Right kidney (tissue), 1 donor: ENCODE data around the gene ELN.
A peak's percentile ranks its signal among the peaks of the same experiment; 100 is the strongest.

Experiments
- DNase-seq: peaks from one replicate; pipeline ENCODE4 v3.0.0-alpha.2; 2016

The ELN gene

DNA sequence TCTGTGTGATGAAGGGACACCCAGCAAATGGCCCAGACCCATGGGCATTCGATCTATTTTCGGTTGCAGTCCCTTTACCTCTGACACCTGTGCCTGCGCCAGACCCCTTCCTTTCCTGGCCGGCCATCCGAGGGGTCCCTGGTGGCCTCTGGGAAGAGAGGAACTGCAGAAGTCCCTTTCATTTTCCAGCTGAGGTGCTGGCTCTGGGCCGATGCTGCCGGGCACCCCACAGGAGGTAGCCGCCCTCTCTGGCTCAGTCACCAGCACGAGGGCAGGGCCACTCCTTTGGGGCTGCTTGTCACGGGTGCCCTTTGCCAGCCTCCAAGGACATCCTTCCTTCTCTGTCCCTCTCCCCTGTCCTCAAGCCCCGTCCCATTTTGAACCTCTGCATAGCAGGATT is 4.2 kb upstream of the ELN start:
- no peak for DNase-seq

DNA sequence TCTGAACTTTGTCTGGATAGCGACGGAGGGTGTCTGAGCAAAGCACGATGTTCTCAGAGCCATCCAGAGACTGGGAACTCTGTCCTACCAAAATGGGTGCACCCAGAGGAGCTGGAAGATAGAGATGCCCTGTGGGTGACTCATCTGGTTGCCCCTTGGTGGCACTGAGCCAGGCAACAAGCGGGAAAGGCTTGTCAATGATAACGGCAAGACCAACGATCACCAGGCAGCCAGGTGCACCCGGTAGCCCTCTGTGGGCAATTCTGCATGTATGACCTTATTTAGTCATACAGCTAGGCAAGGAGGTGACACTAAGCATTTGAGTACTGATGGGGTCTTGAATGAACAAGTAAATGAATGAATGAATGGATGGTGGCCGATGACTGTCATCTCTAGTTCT is 2.8 kb upstream of the ELN start:
- no peak for DNase-seq

DNA sequence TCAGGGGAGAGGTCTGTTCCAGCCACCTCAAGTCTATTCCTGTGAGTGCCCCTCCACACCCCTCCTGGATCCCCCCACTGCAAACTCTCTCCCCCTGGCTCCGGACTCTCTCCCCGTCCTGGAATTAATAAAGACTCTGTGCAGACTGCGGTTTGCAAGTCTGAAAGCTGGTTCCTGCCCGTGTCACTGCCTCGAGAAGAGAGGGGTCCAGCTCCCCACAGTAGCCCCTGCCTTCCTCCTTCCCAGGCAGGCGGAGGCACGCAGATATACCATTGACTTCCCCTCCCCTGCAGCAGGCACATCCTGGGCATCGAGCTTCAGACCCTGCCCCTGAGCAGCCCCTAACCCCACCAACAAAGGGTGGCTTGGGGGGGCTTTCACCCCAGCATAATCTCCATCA is 2.2 kb upstream of the ELN start:
- no peak for DNase-seq

DNA sequence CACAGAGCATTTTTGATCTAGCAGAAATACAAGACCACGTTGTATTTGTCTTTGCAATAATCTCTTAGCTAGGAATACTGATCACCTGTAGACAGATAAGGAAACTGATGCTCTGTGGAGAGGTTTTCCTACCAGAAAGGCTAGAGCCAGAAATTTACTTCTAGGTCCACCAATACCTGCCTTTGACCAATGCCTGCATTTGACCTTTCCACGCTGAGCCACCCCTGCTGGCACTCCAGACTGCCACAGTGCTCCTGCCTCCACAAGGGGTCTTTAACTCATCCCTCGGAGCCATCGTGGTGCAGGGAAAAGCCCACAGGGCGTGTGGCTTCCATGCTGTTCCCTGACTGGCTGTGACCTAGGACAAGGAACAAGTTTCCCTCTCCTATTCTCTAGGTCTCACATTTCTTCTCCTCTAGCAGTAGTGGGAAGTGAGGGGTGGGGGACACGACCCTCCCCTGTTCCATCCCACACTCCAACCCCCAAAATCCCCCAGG is 1.5 kb upstream of the ELN start:
- DNase-seq: no peak

DNA sequence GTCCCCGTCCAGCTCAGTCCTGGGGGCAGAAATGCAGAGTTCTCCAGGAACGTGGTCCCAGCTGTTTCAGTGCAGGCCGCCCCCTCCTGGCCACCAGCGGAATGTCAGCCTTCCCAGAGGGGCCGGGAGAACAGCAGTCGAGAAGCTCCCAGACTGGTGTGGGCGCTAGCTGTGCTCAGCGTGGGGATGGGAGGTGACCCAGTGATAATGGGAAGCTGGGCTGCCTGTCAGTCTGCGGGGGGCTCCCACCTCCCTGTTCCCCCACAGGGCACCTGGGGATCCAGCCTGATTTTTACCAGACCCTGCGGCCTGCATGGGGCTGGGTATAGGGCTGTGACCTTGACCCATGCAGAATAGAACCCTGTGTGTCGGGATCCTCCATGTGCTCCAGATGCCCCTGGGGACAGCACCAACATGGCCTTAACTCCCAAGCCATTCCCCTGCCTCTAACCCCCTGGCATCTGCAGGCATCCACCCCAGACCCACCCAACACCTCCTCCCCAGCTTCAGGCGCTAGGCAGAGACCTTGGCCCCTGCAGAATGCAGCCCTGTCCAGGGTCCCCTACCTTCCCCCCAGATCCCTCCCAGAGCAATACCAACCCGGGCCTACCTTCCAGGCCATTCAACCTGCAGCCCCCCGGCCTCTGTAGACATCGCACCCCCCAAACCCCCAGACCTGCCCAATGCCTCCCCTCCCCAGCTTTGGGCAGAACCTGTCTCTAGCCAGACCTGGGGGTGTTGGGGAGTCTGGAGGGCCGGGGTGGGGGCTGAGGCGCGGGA is 880 bp upstream of the ELN start:
- peak; percentile 63 for DNase-seq

DNA sequence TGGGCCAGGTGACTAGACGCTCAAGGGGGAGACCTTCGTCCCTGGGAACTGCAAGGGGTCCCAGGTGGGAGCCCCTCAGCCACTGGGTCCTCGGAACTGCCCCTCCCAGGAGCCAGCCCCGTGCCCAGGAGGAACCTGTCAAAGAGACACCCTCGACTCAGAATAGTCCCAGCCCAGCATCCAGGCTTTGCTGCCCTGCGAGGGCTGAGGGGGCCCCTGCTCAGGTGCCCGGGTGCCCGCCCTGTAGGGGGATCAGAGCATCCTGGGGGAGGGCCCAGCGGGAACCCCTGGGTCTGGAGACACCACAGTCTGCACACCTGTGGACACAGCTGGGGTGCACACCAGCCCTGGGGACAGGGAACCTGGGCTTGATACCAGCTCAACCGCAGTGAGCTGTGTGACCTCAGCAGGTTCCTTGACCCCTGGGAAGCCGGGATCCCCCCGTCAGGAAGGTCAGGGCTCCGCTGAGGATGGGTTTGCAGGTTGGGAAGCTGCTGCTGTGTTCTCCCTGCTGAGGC is 407 bp downstream of the ELN start:
- DNase-seq: peak; percentile 52

DNA sequence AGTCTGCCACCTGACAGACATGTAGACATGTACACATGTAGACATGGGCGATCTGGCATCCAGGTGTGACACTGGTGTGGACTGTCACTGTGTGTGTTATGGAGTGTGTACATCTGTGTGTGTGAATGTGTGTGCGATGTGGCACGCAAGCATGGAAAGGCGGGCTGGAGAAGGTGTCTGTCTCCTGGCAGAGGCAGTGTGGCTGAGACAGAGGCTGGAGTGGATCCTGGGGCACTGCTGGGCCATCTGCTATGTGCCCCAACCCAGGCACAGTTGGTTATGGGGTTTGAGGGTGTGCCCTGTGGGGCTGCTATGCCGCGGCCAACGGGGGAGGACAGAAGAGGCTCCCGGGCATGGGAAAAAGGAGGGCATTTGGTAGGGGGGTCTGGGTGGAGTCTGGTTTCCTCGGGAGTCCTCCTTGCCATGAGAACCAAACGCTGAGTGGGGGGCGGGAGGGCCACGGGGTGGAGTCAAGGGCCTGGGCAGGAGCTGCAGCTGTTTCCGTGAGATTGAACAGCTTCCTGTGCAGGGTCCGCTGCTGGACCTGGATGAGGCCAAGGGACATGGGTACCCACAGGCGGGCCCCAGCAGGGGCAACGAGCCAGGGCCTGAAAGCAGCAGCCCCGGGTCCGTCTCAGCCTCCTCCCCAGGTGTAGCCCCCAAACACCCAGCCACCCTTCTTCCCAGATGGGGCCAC is 1.3 kb downstream of the ELN start:
- DNase-seq: peak; percentile 27

DNA sequence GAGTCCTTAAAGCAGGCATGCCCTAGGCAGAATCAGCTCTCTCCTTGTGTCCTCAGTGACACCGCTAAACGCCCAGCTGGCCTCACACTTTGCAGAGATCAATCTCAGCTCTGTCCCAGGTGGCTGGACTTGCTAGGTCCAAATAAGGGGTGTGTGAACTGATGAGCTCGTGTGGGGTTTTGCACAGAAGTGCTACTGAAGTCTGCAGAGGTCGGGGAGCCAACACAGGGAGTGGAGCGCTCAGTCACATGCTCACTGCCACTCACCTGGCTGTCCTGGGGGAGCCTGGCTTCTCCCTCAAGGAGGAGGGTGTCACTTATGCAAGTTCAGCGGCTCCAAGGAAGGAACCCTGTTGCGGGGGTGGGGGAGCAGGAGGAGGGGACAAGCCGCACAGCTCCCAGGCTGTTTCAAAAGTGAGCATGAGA is 2.0 kb downstream of the ELN start:
- no peak for DNase-seq

DNA sequence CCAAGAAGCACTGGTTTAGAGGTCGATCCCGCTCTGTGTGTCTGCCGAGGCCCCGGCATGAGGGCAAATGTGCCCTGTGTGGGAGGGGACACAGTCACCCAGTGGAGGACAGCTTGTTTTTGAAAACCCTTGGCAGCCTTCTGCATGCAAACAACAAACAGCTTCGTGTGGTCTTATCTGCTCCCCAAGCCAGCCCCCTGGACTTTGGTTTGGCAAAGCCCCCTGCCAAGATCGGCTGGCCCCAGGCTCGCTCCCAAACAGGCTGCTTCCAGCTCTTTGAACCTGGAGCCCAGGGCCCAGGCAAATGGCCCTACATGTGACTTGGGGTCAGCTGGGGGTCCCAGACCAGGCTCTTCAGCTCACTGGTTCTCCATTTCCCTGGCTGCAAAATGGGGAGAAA is 2.9 kb downstream of the ELN start:
- DNase-seq: no peak

DNA sequence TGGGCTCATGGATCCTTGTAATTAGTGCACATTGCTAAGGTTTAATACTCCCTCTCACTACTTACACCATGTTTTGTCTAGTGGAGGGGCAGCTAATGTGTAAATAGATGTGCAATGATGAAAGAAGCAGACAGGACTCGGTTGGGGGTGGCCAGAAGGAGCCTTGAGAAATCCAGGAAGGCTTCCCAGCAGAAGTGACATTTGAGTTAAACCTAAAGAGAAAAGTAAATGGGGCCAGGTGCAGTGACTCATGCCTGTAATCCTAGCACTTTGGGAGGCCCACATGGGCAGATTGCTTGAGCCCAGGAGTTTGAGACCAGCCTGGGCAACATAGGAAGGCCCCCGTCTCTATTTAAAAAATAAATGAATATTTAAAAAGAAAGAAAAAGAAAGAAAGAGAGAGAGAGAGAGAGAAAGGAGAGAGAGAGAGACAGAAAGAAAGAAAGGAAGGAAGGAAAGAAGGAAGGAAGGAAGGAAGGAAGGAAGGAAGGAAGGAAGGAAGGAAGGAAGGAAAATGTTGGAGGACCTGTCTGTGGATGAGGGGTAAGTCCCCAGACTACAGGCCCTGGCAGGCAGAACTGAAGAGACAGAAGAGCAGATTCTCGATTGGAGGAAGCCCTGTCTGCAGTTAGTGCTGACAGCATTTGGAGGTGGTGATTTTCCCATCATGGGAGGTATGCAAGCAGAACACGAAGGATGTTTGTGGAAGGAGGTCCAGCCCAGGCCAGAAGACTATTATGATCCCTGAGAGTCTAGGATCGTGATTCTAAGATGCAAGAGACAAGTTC is 3.6 kb downstream of the ELN start:
- DNase-seq: no peak

DNA sequence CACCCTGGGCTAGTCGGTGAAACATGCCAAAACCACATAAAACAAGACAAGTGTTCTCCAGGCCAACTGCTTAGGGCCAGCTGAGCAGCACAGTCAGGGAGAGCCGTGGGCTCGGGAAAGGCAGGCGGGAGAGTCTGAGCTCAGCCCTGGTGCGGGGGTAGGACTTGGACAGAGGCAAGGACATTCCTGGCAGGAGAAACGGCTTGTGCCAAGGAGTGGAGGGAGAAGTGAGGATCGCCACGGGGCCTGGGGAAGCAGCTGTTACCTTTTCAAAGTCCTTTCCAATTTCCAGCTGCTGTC is 4.2 kb downstream of the ELN start:
- DNase-seq: no peak

DNA sequence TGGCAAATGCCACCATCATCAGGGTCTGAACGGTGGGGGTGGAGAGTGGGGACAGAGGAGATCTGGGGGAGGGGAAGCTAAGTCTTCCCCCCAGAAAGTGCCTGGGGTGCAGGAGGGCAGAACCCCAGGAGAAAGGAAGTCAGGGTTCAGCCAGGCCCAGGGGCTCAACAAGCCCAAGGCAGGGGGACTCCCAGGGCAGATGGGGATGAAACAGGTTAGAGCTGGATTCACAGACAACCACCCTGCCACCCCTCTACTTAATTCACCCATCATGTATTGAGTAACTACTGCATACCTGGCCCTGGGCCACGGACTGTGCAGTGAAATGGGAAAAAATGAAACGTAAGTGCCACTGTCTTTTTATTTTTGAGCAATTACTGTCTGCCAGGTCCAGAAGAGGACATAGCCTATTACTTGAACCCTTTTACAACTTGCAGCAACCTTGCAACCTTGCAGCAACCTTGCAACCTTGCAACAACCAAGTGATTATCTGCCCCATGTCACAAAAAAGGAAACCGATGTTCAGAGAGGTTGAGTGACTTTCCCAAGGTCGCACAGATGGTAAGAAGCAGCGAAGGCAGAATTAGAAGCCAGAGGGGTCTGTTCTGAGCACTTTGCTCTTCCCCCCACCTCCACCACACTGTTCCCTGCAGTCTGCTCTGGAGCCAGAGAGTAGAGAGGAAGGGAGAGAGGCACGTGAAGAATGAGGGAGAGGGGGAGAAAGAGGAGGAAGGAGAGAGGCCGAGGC is 4.8 kb downstream of the ELN start:
- no peak for DNase-seq

DNA sequence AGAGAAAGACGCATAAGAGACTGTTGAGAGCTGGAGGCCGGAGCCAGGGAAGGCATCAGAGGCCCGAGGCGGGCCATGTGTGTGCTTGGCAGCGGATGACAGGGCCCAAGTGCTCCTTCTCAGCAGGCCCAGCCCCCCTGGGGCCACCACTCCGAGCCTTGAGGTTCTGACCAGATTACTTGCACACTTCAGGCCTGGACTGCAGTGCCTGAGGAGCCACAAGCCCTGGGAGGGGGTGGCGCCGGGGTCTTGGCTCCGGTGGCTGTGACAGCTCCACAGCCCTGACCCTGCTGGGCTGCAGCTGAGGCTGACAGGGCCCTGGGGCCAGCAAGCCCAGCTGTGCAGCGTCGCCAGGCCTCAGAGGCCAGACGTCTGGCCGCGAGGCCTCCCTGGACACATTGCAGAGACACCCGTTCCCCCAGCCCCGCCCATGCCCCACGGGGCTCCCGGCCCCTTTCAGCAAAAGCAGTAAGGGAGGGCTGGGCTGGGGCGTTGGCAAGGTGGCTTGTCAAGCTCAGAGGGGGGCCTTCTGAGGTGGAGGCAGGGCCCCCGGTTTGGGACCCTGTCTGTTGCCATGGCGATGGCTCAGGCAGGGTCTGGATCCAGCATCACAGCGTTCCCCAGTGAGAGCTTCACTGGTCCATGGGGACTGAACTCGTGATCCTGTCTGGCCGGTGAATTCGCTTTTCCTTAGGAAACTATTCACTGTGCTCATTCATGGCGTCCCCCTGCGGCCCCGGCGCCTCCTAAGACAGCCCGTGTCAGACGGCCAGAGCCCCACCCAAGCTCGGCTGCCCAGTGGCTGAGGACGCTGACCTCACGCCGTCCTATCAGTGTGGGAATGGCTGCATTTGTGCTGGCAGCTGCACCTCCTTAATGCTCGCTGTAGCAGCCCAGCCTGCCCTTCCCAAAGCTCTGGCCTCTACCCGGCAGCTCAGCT is 5.7 kb downstream of the ELN start:
- DNase-seq: peak; percentile 57

DNA sequence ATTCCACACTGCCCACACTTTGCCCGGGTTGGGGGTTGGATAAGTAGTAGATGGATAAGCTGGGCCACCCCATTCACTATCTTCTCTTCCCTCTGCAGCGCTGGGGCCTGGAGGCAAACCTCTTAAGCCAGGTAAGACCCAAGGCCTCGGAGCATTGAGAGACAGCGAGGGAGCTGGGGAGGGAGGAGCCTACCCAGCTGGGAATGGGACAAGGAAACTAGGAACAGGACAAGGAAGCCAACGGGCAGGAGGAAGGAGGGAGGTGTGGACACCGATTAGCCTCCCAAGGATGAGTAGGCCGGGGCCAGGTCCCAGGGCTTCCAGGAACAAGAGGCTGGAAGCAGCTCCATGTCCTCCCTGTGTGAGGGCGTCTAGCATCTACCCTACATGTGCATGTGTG is 9.6 kb downstream of the ELN start:
- no peak for DNase-seq

DNA sequence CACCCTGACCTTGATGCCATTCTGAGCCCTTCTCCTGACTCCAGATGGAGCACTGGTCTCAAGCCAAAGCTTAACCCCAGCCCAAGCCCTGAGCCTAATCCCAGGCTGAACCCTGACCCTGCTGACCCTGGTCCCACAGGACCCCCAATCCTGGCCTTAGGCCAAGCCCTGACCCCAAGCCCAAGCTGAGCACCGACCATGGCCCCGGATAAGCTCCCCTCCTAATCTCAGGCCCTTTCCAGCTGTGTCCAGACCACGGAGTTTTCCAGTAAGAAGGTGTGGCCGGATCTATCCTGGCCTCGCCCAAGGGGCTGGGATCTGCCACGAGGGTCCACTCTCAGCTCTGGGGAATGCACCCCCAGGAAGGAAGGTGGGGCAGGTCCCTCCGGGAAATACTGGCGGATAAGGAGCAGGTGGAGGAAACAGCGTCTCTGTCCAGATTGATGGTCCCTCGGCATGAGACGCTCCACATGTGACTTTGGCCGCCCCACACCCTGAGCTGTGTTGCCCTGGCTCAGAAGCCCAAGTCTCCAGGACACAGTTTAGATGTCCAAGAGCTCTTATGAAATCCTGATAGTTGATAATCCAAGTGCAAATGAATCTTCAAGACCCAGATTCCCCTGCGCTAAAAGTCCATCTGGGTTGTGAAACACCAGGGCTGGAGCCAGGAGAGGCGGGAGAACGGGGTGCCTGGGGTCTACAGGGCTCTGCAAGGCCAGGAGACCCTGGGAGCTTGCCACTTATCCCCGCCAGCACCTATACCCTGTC is 10.4 kb downstream of the ELN start:
- DNase-seq: no peak

DNA sequence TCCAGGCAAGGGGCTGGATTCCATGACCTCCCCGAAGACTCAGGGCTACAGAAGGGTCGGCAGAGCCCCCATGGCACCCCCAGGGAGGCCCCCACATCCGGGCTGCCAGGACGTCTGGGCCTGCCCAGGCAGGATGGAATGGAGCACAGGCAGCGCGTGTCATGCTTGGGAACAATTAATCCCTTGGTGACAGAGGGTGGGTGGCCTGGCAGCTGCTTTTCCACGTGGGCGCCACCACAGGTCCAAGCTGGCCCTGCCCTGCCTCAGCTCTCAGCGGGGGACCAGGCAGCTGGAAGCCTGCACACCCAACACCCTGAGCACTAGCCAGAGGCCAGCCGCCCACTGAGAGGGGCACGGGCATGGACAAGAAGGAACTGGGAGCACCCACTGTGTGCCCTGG is 11.4 kb downstream of the ELN start:
- no peak for DNase-seq

DNA sequence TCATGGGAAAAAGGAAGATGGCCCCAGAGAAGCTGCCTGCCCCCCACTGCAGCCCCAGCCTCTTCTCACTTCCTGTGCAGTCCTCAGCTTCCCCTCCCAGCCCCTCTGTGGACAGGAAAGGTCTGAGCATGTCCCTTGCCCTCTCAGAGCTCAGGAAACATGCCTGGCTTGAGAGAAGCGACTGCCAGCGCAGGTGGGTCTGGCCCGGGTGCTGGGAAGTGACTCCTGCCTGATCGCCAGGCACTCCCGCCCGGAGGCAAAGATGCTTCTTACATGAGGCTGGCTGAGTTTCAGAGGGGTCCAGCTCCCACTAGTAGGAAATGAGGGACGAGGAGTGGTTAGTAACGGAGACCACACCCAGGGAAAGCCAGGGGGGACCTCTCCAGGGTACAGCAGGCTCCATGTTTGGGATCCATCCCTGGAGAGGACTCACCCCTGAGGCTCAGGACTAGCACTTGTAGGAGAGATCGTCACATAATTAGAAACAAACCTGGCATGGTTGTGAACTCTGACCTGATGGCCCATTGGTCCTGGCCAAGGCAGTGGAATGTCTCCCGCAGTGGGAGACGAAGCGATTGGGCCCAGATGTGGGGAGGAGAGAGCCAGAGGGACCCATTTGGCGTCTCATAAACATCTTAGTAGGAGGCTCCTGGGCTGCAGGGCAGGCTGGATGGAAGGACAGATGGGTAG is 12.3 kb downstream of the ELN start:
- no peak for DNase-seq

DNA sequence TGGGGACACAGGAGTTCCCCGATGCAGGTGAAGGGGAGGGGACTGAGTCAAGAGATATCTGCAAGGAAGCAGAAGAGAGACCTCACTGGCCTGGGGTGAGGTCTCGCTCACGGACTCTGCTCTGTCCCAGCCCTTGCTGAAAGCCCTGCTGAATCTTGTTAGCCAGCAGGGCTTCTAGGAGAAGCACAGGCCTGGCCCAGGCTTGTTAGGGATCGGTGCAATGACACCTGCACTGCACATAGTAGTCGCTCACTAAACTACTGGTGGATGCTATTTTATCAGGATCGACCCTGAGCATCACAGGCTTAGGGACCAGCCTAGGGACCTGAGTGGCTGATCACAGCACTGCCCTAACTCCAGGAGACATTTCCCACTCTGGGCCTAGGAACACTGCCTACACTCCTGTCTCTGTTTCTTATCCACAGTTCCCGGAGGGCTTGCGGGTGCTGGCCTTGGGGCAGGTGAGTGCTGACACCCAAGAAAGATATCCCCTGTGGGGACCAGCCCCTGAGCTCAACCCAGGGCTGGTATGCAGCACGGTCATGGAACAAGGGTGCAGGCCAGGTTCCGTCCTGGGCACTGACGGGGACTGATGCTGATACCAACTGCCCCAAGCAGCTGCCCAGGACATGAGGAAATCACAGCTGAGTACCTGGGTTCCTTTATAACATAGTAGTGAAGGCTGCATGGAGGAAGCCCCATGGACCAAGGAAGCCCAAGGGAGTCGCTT is 13.0 kb downstream of the ELN start:
- DNase-seq: no peak
